ENCODE data around the gene OR4D2. TPM values are rescaled to one million over a fixed set of nuclear protein-coding genes. Genes with fewer than 3 reads are reported as not detected.

Gene OR4D2
- polyA plus RNA-seq, 1 experiment, result not detected

DNA sequence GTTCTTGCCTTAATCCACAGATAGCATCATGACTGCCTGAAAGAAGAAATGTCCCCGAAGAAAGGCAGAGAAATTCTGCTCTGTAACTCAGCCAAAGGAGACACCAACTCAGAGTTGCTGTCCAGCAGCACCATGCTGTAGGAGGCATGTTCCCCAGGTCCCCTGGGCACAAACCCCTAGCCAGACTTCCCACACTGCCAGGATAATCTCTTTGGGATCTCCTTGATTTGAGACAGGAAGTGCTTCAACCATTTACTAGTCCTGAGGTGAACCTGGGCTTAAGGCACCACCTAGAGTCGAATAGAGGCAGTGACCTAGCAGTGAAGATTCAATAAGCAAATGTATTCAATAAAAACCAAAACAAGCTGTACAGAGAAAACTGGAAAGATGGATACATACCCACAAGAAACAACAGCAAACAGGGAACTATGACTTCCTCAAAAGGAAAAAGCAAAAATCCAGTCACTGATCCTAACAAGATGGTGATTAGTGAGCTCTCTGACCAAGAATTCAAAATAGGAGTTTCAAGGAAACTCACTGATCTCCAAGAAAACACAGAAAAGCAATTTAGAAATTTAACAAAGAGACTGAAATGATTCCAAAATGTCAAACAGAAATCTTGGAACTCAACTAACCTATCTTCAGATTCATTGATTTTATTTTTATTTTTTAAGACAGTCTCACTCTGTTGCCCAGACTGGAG, 5.7 kb downstream of the OR4D2 start:
- H3K27ac ChIP-seq (ENCODE audit: low read depth, low read length), result no peak overlapping the region
- ChIA-PET POLR2A (no interaction called here), CTCF (no interaction called here)
- H3K9me3 ChIP-seq (ENCODE audit: control insufficient read depth, insufficient read depth, low read length), result no peaks in the 10 kb centered on the region
- TF ChIP-seq, protein P1, sequence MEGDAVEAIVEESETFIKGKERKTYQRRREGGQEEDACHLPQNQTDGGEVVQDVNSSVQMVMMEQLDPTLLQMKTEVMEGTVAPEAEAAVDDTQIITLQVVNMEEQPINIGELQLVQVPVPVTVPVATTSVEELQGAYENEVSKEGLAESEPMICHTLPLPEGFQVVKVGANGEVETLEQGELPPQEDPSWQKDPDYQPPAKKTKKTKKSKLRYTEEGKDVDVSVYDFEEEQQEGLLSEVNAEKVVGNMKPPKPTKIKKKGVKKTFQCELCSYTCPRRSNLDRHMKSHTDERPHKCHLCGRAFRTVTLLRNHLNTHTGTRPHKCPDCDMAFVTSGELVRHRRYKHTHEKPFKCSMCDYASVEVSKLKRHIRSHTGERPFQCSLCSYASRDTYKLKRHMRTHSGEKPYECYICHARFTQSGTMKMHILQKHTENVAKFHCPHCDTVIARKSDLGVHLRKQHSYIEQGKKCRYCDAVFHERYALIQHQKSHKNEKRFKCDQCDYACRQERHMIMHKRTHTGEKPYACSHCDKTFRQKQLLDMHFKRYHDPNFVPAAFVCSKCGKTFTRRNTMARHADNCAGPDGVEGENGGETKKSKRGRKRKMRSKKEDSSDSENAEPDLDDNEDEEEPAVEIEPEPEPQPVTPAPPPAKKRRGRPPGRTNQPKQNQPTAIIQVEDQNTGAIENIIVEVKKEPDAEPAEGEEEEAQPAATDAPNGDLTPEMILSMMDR (IDR thresholded peaks at IDR 0.05; ENCODE audit: low read depth, low read length), result peak; percentile 34
- peaks cover 2% of the 10 kb centered on the region for H3K27me3 ChIP-seq (ENCODE audit: control insufficient read depth, insufficient read depth, low read length)
- H3K4me3 ChIP-seq (ENCODE audit: low read depth, low read length), result no peak overlapping the region
- no peak for DNase-seq (ENCODE audit: low read depth, low spot score)

DNA sequence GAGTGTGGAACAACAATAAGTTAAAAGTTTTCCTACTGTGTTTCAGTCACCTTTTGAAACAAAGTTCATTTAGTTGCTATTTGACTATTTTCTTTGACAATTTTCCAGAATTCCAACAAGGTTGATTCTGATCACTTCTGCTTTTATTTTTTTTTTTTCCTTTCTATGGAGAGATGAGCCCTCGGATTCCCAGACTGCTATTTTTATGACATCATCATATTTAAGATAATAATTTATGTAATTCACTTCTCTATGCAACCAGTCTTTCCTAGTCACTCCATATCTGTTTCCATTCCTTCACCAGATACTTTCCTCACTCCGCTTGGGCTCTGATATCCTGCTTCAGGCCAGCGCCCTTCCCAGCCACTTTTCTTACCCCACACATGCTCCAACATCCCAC, 8.1 kb downstream of the OR4D2 start:
- DNase-seq (ENCODE audit: low read depth, low spot score), result no peak
- no peaks in the 10 kb centered on the region for H3K27me3 ChIP-seq (ENCODE audit: control insufficient read depth, insufficient read depth, low read length)
- H3K27ac ChIP-seq (ENCODE audit: low read depth, low read length), result no peak overlapping the region
- no peaks in the 10 kb centered on the region for H3K9me3 ChIP-seq (ENCODE audit: control insufficient read depth, insufficient read depth, low read length)
- H3K4me3 ChIP-seq (ENCODE audit: low read depth, low read length), result no peak overlapping the region
- ChIA-PET CTCF (no interaction called here), POLR2A (no interaction called here)
- TF ChIP-seq, protein P1 (IDR thresholded peaks at IDR 0.05; ENCODE audit: low read depth, low read length), result no peak

DNA sequence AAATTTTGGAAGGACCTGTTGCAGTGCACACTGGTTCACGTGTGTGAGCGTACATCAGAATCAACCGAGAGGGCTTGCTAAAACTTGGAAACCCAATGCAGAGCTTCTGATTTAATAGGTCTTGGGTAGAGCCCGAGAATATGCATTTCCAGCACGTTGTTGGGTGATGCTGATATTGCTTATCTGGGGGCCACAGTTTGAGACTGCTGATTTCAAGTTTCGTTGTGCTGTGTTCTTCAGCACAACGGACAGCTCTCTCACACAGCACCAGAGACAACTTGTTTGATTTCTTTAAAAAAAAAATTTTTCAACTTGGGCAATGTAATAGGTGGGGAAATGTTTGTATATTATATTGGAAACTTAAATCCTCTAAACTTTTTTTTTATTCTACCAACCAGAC, 9.4 kb downstream of the OR4D2 start:
- H3K27me3 ChIP-seq (ENCODE audit: control insufficient read depth, insufficient read depth, low read length), result no peaks in the 10 kb centered on the region
- TF ChIP-seq, protein P1 (IDR thresholded peaks at IDR 0.05; ENCODE audit: low read depth, low read length), result no peak
- no peak overlapping the region for H3K4me3 ChIP-seq (ENCODE audit: low read depth, low read length)
- H3K27ac ChIP-seq (ENCODE audit: low read depth, low read length), result no peak overlapping the region
- ChIA-PET POLR2A (interaction anchor here (0.7 kb wide), 1 partner anchor 93 kb away, joined by 3 read pairs; no protein-coding TSS in a partner anchor), CTCF (no interaction called here)
- no peaks in the 10 kb centered on the region for H3K9me3 ChIP-seq (ENCODE audit: control insufficient read depth, insufficient read depth, low read length)
- DNase-seq (ENCODE audit: low read depth, low spot score), result no peak

DNA sequence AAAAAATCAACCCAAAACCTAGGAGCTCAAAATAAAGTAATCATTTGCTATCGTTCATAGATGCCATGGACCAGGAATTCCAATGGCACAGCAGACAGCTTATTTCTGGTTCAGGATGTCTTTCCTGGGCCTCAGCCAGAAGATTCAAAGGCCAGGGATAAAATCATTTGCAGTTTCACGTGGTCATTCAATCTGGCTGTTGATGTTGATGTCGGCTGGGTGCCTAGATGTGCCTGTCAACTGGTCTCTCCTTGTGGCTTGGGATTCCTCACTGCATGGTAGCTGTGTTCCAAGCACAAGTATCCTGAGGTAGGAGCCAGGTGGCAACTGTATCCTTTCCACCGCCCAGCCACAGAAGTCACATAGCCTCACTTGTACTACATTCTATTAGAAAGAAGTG, 15.0 kb downstream of the OR4D2 start:
- POLR2A ChIA-PET, result no interaction called here
- Histone ChIP-seq H3K9me3 (ENCODE audit: control insufficient read depth, insufficient read depth, low read length) (no peaks in the 10 kb centered on the region), H3K27me3 (ENCODE audit: control insufficient read depth, insufficient read depth, low read length) (no peaks in the 10 kb centered on the region), H3K27ac (ENCODE audit: low read depth, low read length) (no peak overlapping the region), H3K4me3 (ENCODE audit: low read depth, low read length) (no peak overlapping the region)
- TF ChIP-seq, protein P1 (IDR thresholded peaks at IDR 0.05; ENCODE audit: low read depth, low read length), result no peak
- no peak for DNase-seq (ENCODE audit: low read depth, low spot score)
- CTCF ChIA-PET, result no interaction called here

DNA sequence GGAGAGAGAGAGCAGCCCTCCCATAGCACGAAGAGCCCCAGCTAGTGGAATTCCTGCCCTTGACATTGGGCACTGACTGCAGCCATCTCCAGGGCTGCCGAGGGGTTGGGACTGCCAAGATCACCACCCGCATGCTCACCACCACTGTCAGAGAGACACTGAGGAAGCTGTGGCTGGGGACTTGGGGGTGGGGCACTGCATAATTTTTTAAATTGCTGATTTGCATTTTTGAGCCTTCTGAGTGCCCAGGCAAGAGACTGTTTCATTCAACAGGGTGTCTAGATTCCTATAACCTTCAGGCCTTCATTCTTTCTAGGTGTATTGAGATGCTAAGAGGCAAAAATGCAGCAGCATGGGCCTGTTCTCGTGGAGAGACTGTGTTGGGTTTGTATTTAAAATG, 16.7 kb downstream of the OR4D2 start:
- Histone ChIP-seq H3K27ac (ENCODE audit: low read depth, low read length) (no peak overlapping the region), H3K27me3 (ENCODE audit: control insufficient read depth, insufficient read depth, low read length) (peaks cover 2% of the 10 kb centered on the region), H3K9me3 (ENCODE audit: control insufficient read depth, insufficient read depth, low read length) (no peaks in the 10 kb centered on the region), H3K4me3 (ENCODE audit: low read depth, low read length) (no peak overlapping the region)
- TF ChIP-seq, protein P1 (IDR thresholded peaks at IDR 0.05; ENCODE audit: low read depth, low read length), result no peak
- ChIA-PET POLR2A (no interaction called here), CTCF (no interaction called here)
- DNase-seq (ENCODE audit: low read depth, low spot score), result no peak
